ENCODE measurements around the gene SLC66A3. TPM values are rescaled to one million over a fixed set of nuclear protein-coding genes. Genes with fewer than 3 reads are reported as not detected.

Gene SLC66A3
- total RNA-seq, 4 donors from 2014 or later: 30.3 to 101 (median 39.7) TPM

- TF ChIP-seq EP300 (IDR thresholded peaks at IDR 0.05): no peak
- TF ChIP-seq, protein P1, sequence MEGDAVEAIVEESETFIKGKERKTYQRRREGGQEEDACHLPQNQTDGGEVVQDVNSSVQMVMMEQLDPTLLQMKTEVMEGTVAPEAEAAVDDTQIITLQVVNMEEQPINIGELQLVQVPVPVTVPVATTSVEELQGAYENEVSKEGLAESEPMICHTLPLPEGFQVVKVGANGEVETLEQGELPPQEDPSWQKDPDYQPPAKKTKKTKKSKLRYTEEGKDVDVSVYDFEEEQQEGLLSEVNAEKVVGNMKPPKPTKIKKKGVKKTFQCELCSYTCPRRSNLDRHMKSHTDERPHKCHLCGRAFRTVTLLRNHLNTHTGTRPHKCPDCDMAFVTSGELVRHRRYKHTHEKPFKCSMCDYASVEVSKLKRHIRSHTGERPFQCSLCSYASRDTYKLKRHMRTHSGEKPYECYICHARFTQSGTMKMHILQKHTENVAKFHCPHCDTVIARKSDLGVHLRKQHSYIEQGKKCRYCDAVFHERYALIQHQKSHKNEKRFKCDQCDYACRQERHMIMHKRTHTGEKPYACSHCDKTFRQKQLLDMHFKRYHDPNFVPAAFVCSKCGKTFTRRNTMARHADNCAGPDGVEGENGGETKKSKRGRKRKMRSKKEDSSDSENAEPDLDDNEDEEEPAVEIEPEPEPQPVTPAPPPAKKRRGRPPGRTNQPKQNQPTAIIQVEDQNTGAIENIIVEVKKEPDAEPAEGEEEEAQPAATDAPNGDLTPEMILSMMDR (IDR thresholded peaks at IDR 0.05): no peak
- TF ChIP-seq POLR2A (IDR thresholded peaks at IDR 0.05): no peak
- TF ChIP-seq POLR2AphosphoS5 (IDR thresholded peaks at IDR 0.05): no peak
- DNase-seq (ENCODE audit: low spot score in 2 of 2): no peak
- Histone ChIP-seq H3K4me3 (no peak overlapping the region), H3K9me3 (no peaks in the 10 kb centered on the region), H3K4me1 (no peaks in the 10 kb centered on the region), H3K27me3 (no peaks in the 10 kb centered on the region), H3K36me3 (peaks cover 59% of the 10 kb centered on the region), H3K27ac (no peak overlapping the region)
Measured at GRCh38 chr2:11208083-11208482, 52.8 kb downstream of the SLC66A3 start.

- Histone ChIP-seq H3K27me3 (no peaks in the 10 kb centered on the region), H3K36me3 (peaks cover 75% of the 10 kb centered on the region), H3K27ac (no peak overlapping the region), H3K9me3 (no peaks in the 10 kb centered on the region), H3K4me1 (no peaks in the 10 kb centered on the region), H3K4me3 (no peak overlapping the region)
- TF ChIP-seq EP300 (IDR thresholded peaks at IDR 0.05) (no peak), POLR2AphosphoS5 (IDR thresholded peaks at IDR 0.05) (no peak), POLR2A (IDR thresholded peaks at IDR 0.05) (no peak)
- DNase-seq (ENCODE audit: low spot score in 2 of 2): no peak
Measured at GRCh38 chr2:11212645-11213044, 57.4 kb downstream of the SLC66A3 start.

DNA sequence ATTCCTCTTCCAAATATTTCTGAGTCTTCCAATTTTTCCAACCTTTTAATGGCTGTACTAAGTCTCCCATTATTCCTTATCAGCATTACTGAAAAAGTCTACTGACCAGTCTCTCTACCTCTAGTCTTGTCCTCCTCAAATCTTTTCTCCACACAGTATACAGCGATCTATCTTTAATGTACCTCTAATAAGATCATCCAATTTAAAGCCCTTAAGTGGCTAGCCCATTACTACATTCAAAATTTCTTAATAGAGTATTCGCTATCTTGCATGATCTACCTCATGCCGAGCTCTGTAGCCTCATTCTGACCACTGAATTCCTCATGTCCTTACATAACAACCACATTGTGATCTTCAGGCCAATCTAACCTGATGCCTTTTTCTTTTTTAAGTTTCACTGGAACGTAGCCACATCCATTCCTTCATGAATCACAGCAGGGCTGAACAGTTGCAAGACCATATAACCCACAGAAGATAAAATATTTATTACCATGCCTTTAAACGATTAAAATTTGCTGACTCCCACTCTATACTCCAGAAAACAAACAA, 57.9 kb downstream of the SLC66A3 start:
- Histone ChIP-seq H3K27me3 (no peaks in the 10 kb centered on the region), H3K36me3 (peaks cover 77% of the 10 kb centered on the region), H3K4me3 (no peak overlapping the region), H3K9me3 (no peaks in the 10 kb centered on the region), H3K4me1 (no peaks in the 10 kb centered on the region), H3K27ac (no peak overlapping the region)
- TF ChIP-seq POLR2A (IDR thresholded peaks at IDR 0.05) (no peak), POLR2AphosphoS5 (IDR thresholded peaks at IDR 0.05) (no peak), EP300 (IDR thresholded peaks at IDR 0.05) (no peak)
- TF ChIP-seq, protein P1 (IDR thresholded peaks at IDR 0.05): no peak
- WGBS: 81% methylated on average over 5 of the region's 5 CpGs
- no peak for DNase-seq (ENCODE audit: low spot score in 2 of 2)

DNA sequence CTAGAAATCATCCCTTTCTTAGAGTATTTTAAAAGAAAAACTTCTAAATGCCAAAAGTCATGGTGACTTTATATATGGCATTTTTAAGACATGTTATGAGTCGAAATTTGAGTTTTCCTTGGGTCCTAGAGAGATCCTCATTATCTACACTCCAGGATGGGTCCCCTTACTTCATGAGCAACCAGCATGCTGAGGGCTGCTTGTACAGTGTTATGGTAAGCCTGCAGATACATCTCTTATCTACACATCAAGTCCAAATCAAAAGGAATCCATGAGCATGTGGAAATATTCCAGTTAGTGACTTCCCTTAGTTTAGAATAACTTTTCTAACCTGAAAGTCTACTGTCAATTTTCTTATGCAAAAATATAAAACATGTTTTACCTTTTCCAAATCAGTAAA, 58.7 kb downstream of the SLC66A3 start:
- Histone ChIP-seq H3K4me1 (no peaks in the 10 kb centered on the region), H3K9me3 (no peaks in the 10 kb centered on the region), H3K36me3 (peaks cover 80% of the 10 kb centered on the region), H3K27ac (no peak overlapping the region), H3K27me3 (no peaks in the 10 kb centered on the region), H3K4me3 (no peak overlapping the region)
- DNase-seq (ENCODE audit: low spot score in 2 of 2): no peak
- TF ChIP-seq POLR2AphosphoS5 (IDR thresholded peaks at IDR 0.05) (no peak), EP300 (IDR thresholded peaks at IDR 0.05) (no peak), POLR2A (IDR thresholded peaks at IDR 0.05) (no peak)
- TF ChIP-seq, protein P1 (IDR thresholded peaks at IDR 0.05): no peak
- WGBS: 91% methylated on average over 1 of the region's 1 CpG

DNA sequence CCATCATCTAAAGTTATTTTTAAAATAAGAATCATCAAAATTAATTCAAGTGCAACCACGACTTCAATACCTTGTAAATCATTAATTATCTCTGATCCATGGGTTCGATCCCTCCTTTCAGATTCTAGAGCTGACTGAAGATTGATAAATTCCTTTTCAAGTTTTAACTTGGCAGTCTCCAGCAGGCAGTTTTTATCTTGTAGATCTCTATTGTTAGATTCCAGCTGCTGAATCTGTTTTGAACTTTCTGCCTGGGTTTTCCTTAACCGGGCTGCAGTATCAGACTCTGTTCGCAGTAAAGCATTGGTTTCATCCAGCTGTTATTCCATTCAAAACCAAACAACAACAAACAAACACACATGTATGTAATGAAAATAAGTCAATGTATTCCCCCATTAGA, 59.5 kb downstream of the SLC66A3 start:
- H3K9me3 ChIP-seq: no peaks in the 10 kb centered on the region
- no peak for DNase-seq (ENCODE audit: low spot score in 2 of 2)
- H3K4me3 ChIP-seq: no peak overlapping the region
- H3K36me3 ChIP-seq: peaks cover 83% of the 10 kb centered on the region
- no peaks in the 10 kb centered on the region for H3K4me1 ChIP-seq
- WGBS: 68% methylated on average over 4 of the region's 4 CpGs
- TF ChIP-seq POLR2A (IDR thresholded peaks at IDR 0.05): no peak
- no peak for TF ChIP-seq POLR2AphosphoS5 (IDR thresholded peaks at IDR 0.05)
- TF ChIP-seq, protein P1 (IDR thresholded peaks at IDR 0.05): no peak
- TF ChIP-seq EP300 (IDR thresholded peaks at IDR 0.05): no peak
- H3K27ac ChIP-seq: no peak overlapping the region
- H3K27me3 ChIP-seq: no peaks in the 10 kb centered on the region

GRCh38 chr2:11215407-11215806, 60.1 kb downstream of the SLC66A3 start:
- H3K4me1 ChIP-seq: no peaks in the 10 kb centered on the region
- TF ChIP-seq, protein P1 (IDR thresholded peaks at IDR 0.05): no peak
- no peak for TF ChIP-seq EP300 (IDR thresholded peaks at IDR 0.05)
- TF ChIP-seq POLR2AphosphoS5 (IDR thresholded peaks at IDR 0.05): no peak
- no peak for TF ChIP-seq POLR2A (IDR thresholded peaks at IDR 0.05)
- peaks cover 84% of the 10 kb centered on the region for H3K36me3 ChIP-seq
- H3K27ac ChIP-seq: no peak overlapping the region
- no peaks in the 10 kb centered on the region for H3K9me3 ChIP-seq
- H3K27me3 ChIP-seq: no peaks in the 10 kb centered on the region
- WGBS: 96% methylated on average over 3 of the region's 3 CpGs
- no peak for DNase-seq (ENCODE audit: low spot score in 2 of 2)
- no peak overlapping the region for H3K4me3 ChIP-seq
